H9 (cell line): ENCODE measurements around the gene LYST. TPM values are rescaled to one million over a fixed set of nuclear protein-coding genes. Genes with fewer than 3 reads are reported as not detected.

Experiments
- DNase-seq: peaks from one replicate; pipeline ENCODE4 v3.0.0-alpha.2; 2017
- H2AFZ ChIP-seq: one replicate; pipeline ENCODE4 v1.6.1; 2013; ENCODE audit warnings: mild to moderate bottlenecking, low read length, control low read depth, moderate library complexity
- H2AK5ac ChIP-seq: 2 replicates; pipeline ENCODE4 v1.6.1; 2013; ENCODE audit warnings: low read length, control low read depth, mixed read lengths; ENCODE audit not compliant: insufficient read length
- H2BK120ac ChIP-seq: one replicate; pipeline ENCODE4 v1.6.1; 2013; ENCODE audit warnings: low read depth, mild to moderate bottlenecking, low read length, control low read depth, inconsistent platforms; ENCODE audit not compliant: poor library complexity, severe bottlenecking
- H2BK12ac ChIP-seq: 2 replicates; pipeline ENCODE4 v1.6.1; 2013; ENCODE audit warnings: low read length, control low read depth, mixed read lengths, low read depth; ENCODE audit not compliant: insufficient read length
- H2BK15ac ChIP-seq: 2 replicates; pipeline ENCODE4 v1.6.1; 2013; ENCODE audit warnings: low read depth, low read length, control low read depth
- H2BK20ac ChIP-seq: one replicate; pipeline ENCODE4 v1.6.1; 2013; ENCODE audit warnings: low read depth, mild to moderate bottlenecking, low read length, control low read depth, inconsistent platforms; ENCODE audit not compliant: poor library complexity, severe bottlenecking
- H2BK5ac ChIP-seq: 2 replicates; pipeline ENCODE4 v1.6.1; 2013; ENCODE audit warnings: low read length, control low read depth, mixed read lengths; ENCODE audit not compliant: insufficient read length
- H3K14ac ChIP-seq: 2 replicates; pipeline ENCODE4 v1.6.1; 2013; ENCODE audit warnings: low read length, control low read depth; ENCODE audit not compliant: insufficient read depth
- H3K18ac ChIP-seq: 2 replicates; pipeline ENCODE4 v1.6.1; 2013; ENCODE audit warnings: low read depth, mild to moderate bottlenecking, mixed read lengths, low read length, control low read depth; ENCODE audit not compliant: insufficient read length
- H3K23ac ChIP-seq: 2 replicates; pipeline ENCODE4 v1.6.1; 2013; ENCODE audit warnings: low read length, control low read depth, mixed read lengths, low read depth; ENCODE audit not compliant: insufficient read length
- H3K23me2 ChIP-seq: 2 replicates; pipeline ENCODE4 v1.6.1; 2013; ENCODE audit warnings: low read depth, mild to moderate bottlenecking, mixed read lengths, low read length, control low read depth; ENCODE audit not compliant: insufficient read length, poor library complexity, severe bottlenecking
- H3K27ac ChIP-seq: 2 replicates; pipeline ENCODE4 v1.5.1; 2013; ENCODE audit warnings: low read length, control low read depth, mixed read lengths, low read depth; ENCODE audit not compliant: insufficient read length
- H3K27me3 ChIP-seq: 2 replicates; pipeline ENCODE4 v1.6.1; 2013; ENCODE audit warnings: low read length, control low read depth, inconsistent platforms; ENCODE audit not compliant: insufficient read depth
- H3K4ac ChIP-seq: 2 replicates; pipeline ENCODE4 v1.6.1; 2013; ENCODE audit warnings: low read depth, mild to moderate bottlenecking, control low read depth, inconsistent platforms, low read length, moderate library complexity
- H3K4me1 ChIP-seq: 2 replicates; pipeline ENCODE4 v1.6.1; 2013; ENCODE audit warnings: low read length, control low read depth, inconsistent platforms; ENCODE audit not compliant: insufficient read depth
- H3K4me2 ChIP-seq: 2 replicates; pipeline ENCODE4 v1.6.1; 2013; ENCODE audit warnings: low read length, control low read depth, mixed read lengths; ENCODE audit not compliant: insufficient read length, insufficient read depth
- H3K56ac ChIP-seq: 2 replicates; pipeline ENCODE4 v1.6.1; 2013; ENCODE audit warnings: low read depth, mild to moderate bottlenecking, mixed read lengths, low read length, control low read depth; ENCODE audit not compliant: insufficient read length
- H3K79me1 ChIP-seq: 2 replicates; pipeline ENCODE4 v1.6.1; 2013; ENCODE audit warnings: low read depth, mild to moderate bottlenecking, moderate library complexity, low read length, control low read depth, inconsistent platforms; ENCODE audit not compliant: insufficient read depth, poor library complexity, severe bottlenecking
- H3K79me2 ChIP-seq: 2 replicates; pipeline ENCODE4 v1.6.1; 2013; ENCODE audit warnings: low read length, control low read depth, inconsistent platforms; ENCODE audit not compliant: insufficient read depth
- H3K9ac ChIP-seq: 2 replicates; pipeline ENCODE4 v1.6.1; 2013; ENCODE audit warnings: low read length, control low read depth, mixed read lengths; ENCODE audit not compliant: insufficient read length; ENCODE audit errors: extremely low read depth
- H3K9me3 ChIP-seq: one replicate; pipeline ENCODE4 v1.6.1; 2013; ENCODE audit warnings: low read depth, low read length, inconsistent platforms; ENCODE audit not compliant: control insufficient read depth
- H3T11ph ChIP-seq: one replicate; pipeline ENCODE4 v1.6.1; 2013; ENCODE audit warnings: mild to moderate bottlenecking, low read length, control low read depth, inconsistent platforms
- H4K20me1 ChIP-seq: one replicate; pipeline ENCODE4 v1.6.1; 2013; ENCODE audit not compliant: control insufficient read depth, insufficient read length, insufficient read depth
- H4K5ac ChIP-seq: 2 replicates; pipeline ENCODE4 v1.6.1; 2013; ENCODE audit warnings: low read depth, mild to moderate bottlenecking, mixed read lengths, low read length, control low read depth; ENCODE audit not compliant: insufficient read length
- H4K8ac ChIP-seq: replicated peaks from 2 replicates; pipeline ENCODE4 v1.6.1; 2013; ENCODE audit warnings: low read length, control low read depth, mixed read lengths, low read depth; ENCODE audit not compliant: insufficient read length
- H4K91ac ChIP-seq: 2 replicates; pipeline ENCODE4 v1.6.1; 2013; ENCODE audit warnings: low read depth, mild to moderate bottlenecking, moderate library complexity, mixed read lengths, low read length, control low read depth; ENCODE audit not compliant: insufficient read length
- H3K27ac Mint-ChIP-seq, 3 experiments: 2 replicates in 2 of 3; 3 replicates in 1 of 3; pipeline ENCODE4 v1.8.0; 2020 to 2021; ENCODE audit warnings: mixed read lengths in 3 of 3, mild to moderate bottlenecking in 1 of 3, moderate library complexity in 1 of 3
- H3K27me3 Mint-ChIP-seq: 2 replicates; pipeline ENCODE4 v1.8.0; 2021; ENCODE audit warnings: low read depth, mild to moderate bottlenecking, moderate library complexity, mixed read lengths
- H3K36me3 Mint-ChIP-seq, 3 experiments: 2 replicates in 2 of 3; 3 replicates in 1 of 3; pipeline ENCODE4 v1.8.0; 2020 to 2021; ENCODE audit warnings: low read depth in 3 of 3, mixed read lengths in 3 of 3; ENCODE audit not compliant: insufficient read depth in 1 of 3
- H3K4me1 Mint-ChIP-seq, 2 experiments: 2 replicates each; pipeline ENCODE4 v1.8.0; 2020; ENCODE audit warnings: mixed read lengths in 2 of 2
- H3K4me3 Mint-ChIP-seq, 2 experiments: 2 replicates in 1 of 2; 3 replicates in 1 of 2; pipeline ENCODE4 v1.8.0; 2020 to 2021; ENCODE audit warnings: mild to moderate bottlenecking in 2 of 2, mixed read lengths in 2 of 2, moderate library complexity in 1 of 2
- H3K9me3 Mint-ChIP-seq, 2 experiments: 2 replicates in 1 of 2; 3 replicates in 1 of 2; pipeline ENCODE4 v1.8.0; 2020; ENCODE audit warnings: mild to moderate bottlenecking in 2 of 2, mixed read lengths in 2 of 2, moderate library complexity in 1 of 2
- CTCF ChIP-seq: fragments of 200-600 bp; sonication (generic); conservative IDR thresholded peaks from 3 replicates; pipeline ENCODE4 v1.8.0; 2021; ENCODE audit warnings: antibody characterized with exemption, mild to moderate bottlenecking
- WGBS: extraction: QIAGEN DNeasy Blood & Tissue Kit; methylation state at CpG from one replicate; pipeline ENCODE4 v1.1.7; 2013; ENCODE audit warnings: missing lambda C conversion rate, low lambda C conversion rate, mixed read lengths; ENCODE audit not compliant: insufficient read length; ENCODE audit errors: extremely low coverage; 5-methylcytosine and 5-hydroxymethylcytosine counted together
- total RNA-seq: library from RNA; stranded (reverse); gene quantifications from 2 replicates; pipeline ENCODE4 v1.2.1, GENCODE V29; 2021

The LYST gene
- total RNA-seq, 1 experiment from 2014 or later = 0.13 TPM

GRCh38 chr1:235646463-235646862 lies 220.2 kb downstream of the LYST start:
- Histone ChIP-seq H4K5ac (no peak overlapping the region), H3K79me1 (no peaks in the 10 kb centered on the region), H3K9me3 (no peaks in the 10 kb centered on the region), H3K23ac (no peak overlapping the region), H3K23me2 (peaks cover 20% of the 10 kb centered on the region), H2BK5ac (no peak overlapping the region), H2BK20ac (no peak overlapping the region), H4K8ac (no peak overlapping the region), H3K56ac (no peak overlapping the region), H3T11ph (no peak overlapping the region), H2BK15ac (no peak overlapping the region), H4K20me1 (no peaks in the 10 kb centered on the region), H3K14ac (no peak overlapping the region), H3K4me1 (peaks cover 7% of the 10 kb centered on the region; the same call in 1 of the 2 replicates), H3K4me2 (no peak overlapping the region), H3K27ac (no peak overlapping the region), H4K91ac (no peak overlapping the region), H3K9ac (no peak overlapping the region), H3K79me2 (peaks cover 6% of the 10 kb centered on the region; the same call in 1 of the 2 replicates), H2BK12ac (no peak overlapping the region), H3K27me3 (no peaks in the 10 kb centered on the region), H2AK5ac (no peak overlapping the region), H3K18ac (no peak overlapping the region), H3K4ac (no peak overlapping the region), H2AFZ (no peak overlapping the region), H2BK120ac (no peak overlapping the region)
- no CpG with 5 or more reads among the region's 9 CpGs for WGBS
- no peak for TF ChIP-seq CTCF
- H3K36me3 Mint-ChIP-seq = peaks cover 0 to 8% (median 2%) of the 10 kb centered on the region in 3 experiments; a peak in 5 of 7 replicates
- H3K27ac Mint-ChIP-seq = no peak overlapping the region
- peaks cover 12% of the 10 kb centered on the region for H3K27me3 Mint-ChIP-seq
- H3K4me3 Mint-ChIP-seq = 0 out of 5 replicates have a peak overlapping the region, but pooled peaks of 1 of the 2 experiments have one; percentile 2
- H3K9me3 Mint-ChIP-seq = no peaks in the 10 kb centered on the region; a peak in 1 of 5 replicates
- DNase-seq = no peak
- H3K4me1 Mint-ChIP-seq = peaks cover 59 to 64% of the 10 kb centered on the region in 2 experiments
